ENCODE measurements around the gene WDR47. TPM values are rescaled to one million over a fixed set of nuclear protein-coding genes. Genes with fewer than 3 reads are reported as not detected.
A peak's percentile ranks its signal among the peaks of the same experiment; 100 is the strongest.
"Not testable (repeated sequence)": the region's sequence is repeated elsewhere in the genome, so short reads cannot be mapped to it uniquely, and the experiment has no call there.

The WDR47 gene
- total RNA-seq, 1 donor from 2014 or later = 22.7 TPM

DNA sequence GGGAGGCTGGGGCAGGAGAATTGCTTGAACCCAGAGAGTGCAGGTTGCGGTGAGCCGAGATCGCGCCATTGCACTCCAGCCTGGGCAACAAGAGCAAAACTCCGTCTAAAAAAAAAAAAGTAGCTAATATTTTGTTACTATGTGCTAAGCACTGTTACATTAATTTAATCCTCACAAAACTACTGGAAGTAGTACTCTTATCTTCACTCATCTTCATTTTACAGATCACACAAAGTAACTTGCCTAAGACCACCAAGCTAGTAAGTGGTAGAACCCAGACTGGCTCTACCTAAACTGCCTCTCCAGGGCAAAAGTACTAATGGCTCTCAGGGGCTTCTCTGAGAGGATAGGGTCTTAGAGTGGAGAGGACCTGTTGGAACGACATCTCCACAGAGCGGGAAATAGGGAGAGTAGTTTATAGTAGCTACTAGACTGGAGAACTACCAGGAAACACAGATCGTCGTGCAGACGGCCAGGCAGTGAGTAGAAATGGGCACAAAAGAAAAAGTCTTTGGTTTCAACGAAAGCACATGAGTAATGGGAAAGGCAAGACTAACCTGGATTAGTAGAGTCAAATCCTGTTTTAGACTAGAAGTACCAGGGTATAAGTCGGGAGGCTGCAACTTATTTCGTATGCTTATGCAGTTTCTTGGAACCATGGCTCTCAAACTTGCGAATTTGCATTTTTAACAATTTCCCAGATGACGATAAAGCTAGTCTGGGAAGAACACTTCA lies 80.0 kb downstream of the WDR47 start:
- DNase-seq = peak; percentile 2

GRCh38 chr1:108961198-108961597 lies 80.7 kb downstream of the WDR47 start:
- DNase-seq = no peak

- no peak for DNase-seq
Measured at GRCh38 chr1:108960719-108961118, 81.2 kb downstream of the WDR47 start.

DNA sequence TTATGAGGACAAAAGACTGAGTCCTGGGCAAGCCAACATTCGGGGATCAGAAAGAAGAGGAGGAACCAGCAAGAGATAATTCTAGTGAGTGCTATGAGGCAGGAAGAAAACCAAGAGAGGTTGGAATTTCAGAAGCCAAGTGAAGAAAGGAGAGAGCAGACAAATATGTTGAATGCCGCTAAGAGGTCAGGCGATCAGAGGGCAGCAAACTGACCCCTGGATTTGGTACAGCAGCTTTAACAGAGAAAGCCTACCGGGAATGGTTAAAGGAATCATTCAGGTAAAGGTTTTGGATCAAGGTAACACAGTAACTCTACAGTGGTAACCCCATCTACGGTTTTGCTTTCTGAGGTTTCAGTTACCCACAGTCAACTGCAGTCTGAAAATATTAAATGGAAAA lies 84.0 kb downstream of the WDR47 start:
- no peak for DNase-seq

GRCh38 chr1:108955881-108956280 lies 86.0 kb downstream of the WDR47 start:
- no peak for DNase-seq

DNA sequence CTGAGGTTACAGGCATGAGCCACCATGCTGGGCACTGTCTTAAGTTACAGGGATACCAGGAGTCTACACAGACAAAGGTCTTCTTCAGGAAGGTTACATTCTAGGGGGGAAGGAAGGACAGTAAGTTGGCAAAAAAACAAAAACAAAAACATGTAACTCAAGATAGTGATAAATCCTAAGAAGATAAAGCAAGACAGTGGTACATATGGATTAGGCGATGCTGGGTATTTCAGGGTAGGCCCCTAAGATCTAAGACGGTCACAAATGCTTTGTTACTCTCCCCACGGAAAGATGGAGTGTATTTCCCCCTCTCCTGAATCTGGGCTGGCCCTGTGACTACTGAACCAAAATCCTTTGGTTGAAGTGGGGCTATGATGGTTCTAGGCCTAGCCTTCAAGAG lies 86.8 kb downstream of the WDR47 start:
- DNase-seq = no peak

DNA sequence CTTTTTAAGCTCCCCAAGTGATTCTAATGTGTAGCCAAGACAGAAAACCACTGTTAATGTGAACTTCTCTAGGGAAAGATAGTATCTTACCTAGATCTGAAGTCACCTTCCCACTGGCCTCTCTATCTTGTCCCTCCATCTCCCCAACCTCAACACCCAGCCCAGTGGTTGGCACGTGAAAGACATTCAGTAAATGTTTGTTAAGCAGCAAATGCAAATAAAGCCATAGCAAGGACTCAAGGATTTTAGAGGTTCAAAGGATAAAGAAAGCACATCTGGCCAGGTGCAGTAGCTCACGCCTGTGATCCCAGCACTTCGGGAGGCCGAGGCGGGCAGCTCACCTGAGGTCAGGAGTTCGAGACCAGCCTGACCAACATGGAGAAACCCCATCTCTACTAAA lies 88.5 kb downstream of the WDR47 start:
- DNase-seq = no peak

GRCh38 chr1:108951242-108951641 lies 90.7 kb downstream of the WDR47 start:
- no peak for DNase-seq

- DNase-seq = no peak
Measured at GRCh38 chr1:108949044-108949443, 92.9 kb downstream of the WDR47 start.

- DNase-seq = no peak
Measured at GRCh38 chr1:108947871-108948525, 93.9 kb downstream of the WDR47 start.

DNA sequence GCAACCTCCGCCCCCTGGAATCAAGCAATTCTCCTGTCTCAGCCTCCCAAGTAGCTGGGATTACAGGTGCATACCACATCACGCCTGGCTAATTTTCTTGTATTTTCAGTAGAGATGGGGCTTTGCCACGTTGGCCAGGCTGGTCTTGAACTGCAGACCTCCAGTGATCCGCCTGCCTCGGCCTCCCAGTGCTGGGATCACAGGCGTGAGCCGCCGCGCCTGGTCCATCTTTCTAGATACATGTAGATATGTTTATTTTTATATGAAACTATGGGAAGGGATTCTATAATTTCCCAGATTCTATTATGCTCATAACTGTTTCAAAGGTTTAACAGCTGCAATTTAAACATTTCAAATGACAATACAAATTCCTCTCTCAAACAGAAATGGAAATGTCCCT lies 105.7 kb downstream of the WDR47 start:
- no peak for DNase-seq

DNA sequence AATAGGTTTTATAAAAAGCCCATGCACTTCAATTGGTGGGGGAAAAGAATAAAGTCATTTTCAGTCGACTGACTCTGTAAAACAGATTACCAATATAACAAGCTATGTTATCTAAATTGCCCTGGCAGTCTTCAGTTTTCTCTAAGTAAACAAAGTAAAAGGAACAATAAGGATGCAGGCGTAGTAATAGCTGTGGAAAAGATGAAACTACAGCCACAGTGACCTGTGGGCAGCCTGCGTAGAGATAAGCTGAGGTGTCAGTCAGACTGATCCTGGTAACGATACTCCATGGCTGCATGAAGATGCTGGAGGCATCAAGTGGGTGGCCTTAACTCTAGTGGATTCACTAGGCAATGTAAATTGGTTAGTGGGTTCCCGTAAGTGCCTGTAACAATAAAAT lies 108.0 kb downstream of the WDR47 start:
- DNase-seq = no peak

GRCh38 chr1:108927565-108927964 lies 114.3 kb downstream of the WDR47 start:
- not testable (repeated sequence) for DNase-seq

- no peak for DNase-seq
Measured at GRCh38 chr1:108925920-108926319, 116.0 kb downstream of the WDR47 start.

Small RNA genes lying within 50 kb of the gene (small RNA-seq; reads per million reads assigned to genes)
- gene BX679664.1 (ENCODE audit: low replicate concordance) (not detected), gene BX679664.2 (ENCODE audit: low replicate concordance) (not detected)

Other genes starting within 250 kb of the WDR47 start
- 2.6 TPM for gene AKNAD1, start 185.0 kb downstream of the WDR47 start, total RNA-seq
- gene GPSM2, start 165.1 kb downstream of the WDR47 start, total RNA-seq = 76.5 TPM
- gene CLCC1, start 78.6 kb downstream of the WDR47 start, total RNA-seq = 32.2 TPM
- 68.0 TPM for gene TAF13, start 33.9 kb upstream of the WDR47 start, total RNA-seq
- 35.2 TPM for gene TMEM167B, start 48.7 kb upstream of the WDR47 start, total RNA-seq
- 18.8 TPM for gene ELAPOR1, start 72.0 kb upstream of the WDR47 start, total RNA-seq
- 99.2 TPM for gene SARS1, start 171.8 kb upstream of the WDR47 start, total RNA-seq
- 16.7 TPM for gene CELSR2, start 207.4 kb upstream of the WDR47 start, total RNA-seq
- 5.4 TPM for gene PSRC1, start 241.0 kb upstream of the WDR47 start, total RNA-seq

Measured in tongue (tissue), 3 donors.